IMR-90 (cell line): ENCODE results near the gene MRPL40. TPM values are rescaled to one million over a fixed set of nuclear protein-coding genes. Genes with fewer than 3 reads are reported as not detected.

Experiments
- ATAC-seq: fragments of 200-7000 bp; cut with Tn5 transposase; 2 replicates; pipeline ENCODE4 v1.9.1; 2020; ENCODE audit warnings: low read depth, mild to moderate bottlenecking, moderate library complexity
- BruUV-seq: library from RNA; stranded (reverse); fragments of 400-500 nt; replicated peaks from 2 replicates; lab custom pipeline; 2021; lab: Mats Ljungman, UMichigan
- CTCF ChIA-PET: fragments of 300-600 bp; formaldehyde crosslinking; extraction: SDS; loops from one replicate; lab custom pipeline; 2021; ENCODE audit warnings: antibody characterized with exemption; lab: Yijun Ruan, JAX
- POLR2A ChIA-PET: fragments of 300-600 bp; sonication (Branson Sonifier 250); formaldehyde crosslinking; loops from one replicate; lab custom pipeline; 2022; ENCODE audit warnings: antibody characterized with exemption; ENCODE audit not compliant: unreplicated experiment; lab: Charles Lee
- DNase-seq: peaks from one replicate; pipeline ENCODE4 v3.0.0; 2013
- H2AFZ ChIP-seq: replicated peaks from 2 replicates; pipeline ENCODE3; 2013; ENCODE audit warnings: low read length, mild to moderate bottlenecking; ENCODE audit not compliant: poor library complexity
- H2AK5ac ChIP-seq: 2 replicates; pipeline ENCODE4 v1.6.1; 2013; ENCODE audit warnings: low read depth, low read length, inconsistent platforms
- H2AK9ac ChIP-seq: replicated peaks from 2 replicates; pipeline ENCODE3; 2013; ENCODE audit warnings: mild to moderate bottlenecking, low read depth, low read length, moderate library complexity; ENCODE audit not compliant: poor library complexity
- H2BK120ac ChIP-seq: 2 replicates; pipeline ENCODE4 v1.6.1; 2013; ENCODE audit warnings: low read depth, low read length, inconsistent platforms
- H2BK15ac ChIP-seq: 3 replicates; pipeline ENCODE4 v1.6.1; 2013; ENCODE audit warnings: low read depth, low read length, inconsistent platforms
- H2BK20ac ChIP-seq: 2 replicates; pipeline ENCODE4 v1.6.1; 2013; ENCODE audit warnings: low read depth, mild to moderate bottlenecking, inconsistent platforms, low read length, moderate library complexity
- H2BK5ac ChIP-seq: 2 replicates; pipeline ENCODE4 v1.6.1; 2013; ENCODE audit warnings: mild to moderate bottlenecking, low read depth, low read length, inconsistent platforms; ENCODE audit not compliant: poor library complexity, severe bottlenecking
- H3K14ac ChIP-seq: replicated peaks from 2 replicates; pipeline ENCODE4 v1.6.1; 2013; ENCODE audit warnings: low read depth, low read length, inconsistent platforms
- H3K18ac ChIP-seq: 2 replicates; pipeline ENCODE4 v1.6.1; 2013; ENCODE audit warnings: low read depth, low read length, control low read depth
- H3K23ac ChIP-seq: 2 replicates; pipeline ENCODE4 v1.6.1; 2013; ENCODE audit warnings: low read depth, low read length, inconsistent platforms
- H3K27ac ChIP-seq: 2 replicates; pipeline ENCODE4 v1.5.1; 2013; ENCODE audit warnings: mild to moderate bottlenecking, control low read depth, low read length; ENCODE audit not compliant: insufficient read depth
- H3K27me3 ChIP-seq: 2 replicates; pipeline ENCODE4 v1.6.1; 2013; ENCODE audit warnings: low read length; ENCODE audit not compliant: control insufficient read depth, insufficient read depth
- H3K36me3 ChIP-seq: 2 replicates; pipeline ENCODE4 v1.6.1; 2013; ENCODE audit warnings: low read length, mixed read lengths; ENCODE audit not compliant: control insufficient read depth, insufficient read depth
- H3K4ac ChIP-seq: 2 replicates; pipeline ENCODE4 v1.6.1; 2013; ENCODE audit warnings: low read depth, low read length, inconsistent platforms
- H3K4me1 ChIP-seq: 2 replicates; pipeline ENCODE4 v1.6.1; 2013; ENCODE audit warnings: low read length, mixed read lengths; ENCODE audit not compliant: control insufficient read depth, insufficient read depth
- H3K4me2 ChIP-seq: 2 replicates; pipeline ENCODE4 v1.6.1; 2013; ENCODE audit warnings: low read depth, mild to moderate bottlenecking, control low read depth, low read length, moderate library complexity
- H3K4me3 ChIP-seq: 2 replicates; pipeline ENCODE4 v1.5.1; 2013; ENCODE audit warnings: low read depth, mild to moderate bottlenecking, control low read depth, low read length, moderate library complexity; ENCODE audit not compliant: insufficient read depth
- H3K56ac ChIP-seq: 2 replicates; pipeline ENCODE4 v1.6.1; 2013; ENCODE audit warnings: low read length, inconsistent platforms; ENCODE audit not compliant: insufficient read depth; ENCODE audit errors: extremely low read depth
- H3K79me1 ChIP-seq, 2 experiments: 2 replicates each; pipeline ENCODE4 v1.6.1; 2013; ENCODE audit warnings: low read length in 2 of 2, inconsistent platforms in 1 of 2, low read depth in 1 of 2
- H3K9ac ChIP-seq: 2 replicates; pipeline ENCODE4 v1.6.1; 2013; ENCODE audit warnings: low read depth, low read length, control low read depth
- H3K9me1 ChIP-seq: 2 replicates; pipeline ENCODE4 v1.6.1; 2013; ENCODE audit warnings: low read length, inconsistent platforms; ENCODE audit not compliant: insufficient read depth
- H3K9me3 ChIP-seq: 2 replicates; pipeline ENCODE4 v1.6.1; 2013; ENCODE audit warnings: low read length; ENCODE audit not compliant: control insufficient read depth, insufficient read depth
- H4K20me1 ChIP-seq: 2 replicates; pipeline ENCODE4 v1.6.1; 2013; ENCODE audit warnings: low read length, inconsistent platforms; ENCODE audit not compliant: insufficient read depth
- H4K5ac ChIP-seq: 2 replicates; pipeline ENCODE4 v1.6.1; 2013; ENCODE audit warnings: mild to moderate bottlenecking, low read depth, low read length, control low read depth
- H4K8ac ChIP-seq, 2 experiments: 2 replicates each; pipeline ENCODE4 v1.6.1; 2013; ENCODE audit warnings: low read depth in 2 of 2, low read length in 2 of 2, control low read depth in 1 of 2, inconsistent platforms in 1 of 2
- H4K91ac ChIP-seq: 2 replicates; pipeline ENCODE4 v1.6.1; 2013; ENCODE audit warnings: low read depth, low read length, inconsistent platforms; ENCODE audit not compliant: insufficient read depth
- SMC3 ChIP-seq: fragments of 150-350 bp; IDR thresholded peaks from 2 replicates; pipeline ENCODE4 v1.6.1; 2016; ENCODE audit warnings: low read depth, mild to moderate bottlenecking, antibody characterized with exemption, low read length, moderate library complexity
- WGBS, 2 experiments: methylation state at CpG; one replicate each; pipeline versions ENCODE4 v1.1.5 to v1.1.7; 2013; ENCODE audit warnings: missing lambda C conversion rate in 2 of 2; ENCODE audit not compliant: insufficient read length in 1 of 2; ENCODE audit errors: extremely low coverage in 2 of 2; 5-methylcytosine and 5-hydroxymethylcytosine counted together
- dilution Hi-C: fragments of 300-500 bp; cut with HindIII; formaldehyde crosslinking; loops from one replicate; pipeline ENCODE4 v1.14.3; 2018; ENCODE audit warnings: low sequenced_read_pairs; ENCODE audit not compliant: unreplicated experiment
- in situ Hi-C: fragments of 300-500 bp; cut with MboI; formaldehyde crosslinking; loops from 3 replicates; pipeline ENCODE4 v1.14.3; 2019; ENCODE audit warnings: low sequenced_read_pairs, inconsistent platforms, mixed read lengths
- intact Hi-C: fragments of 100-400 bp; cut with micrococcal nuclease; formaldehyde crosslinking; loops from 2 replicates; pipeline ENCODE4 v1.10.0; 2022
- polyA plus RNA-seq, 3 experiments: library from polyadenylated mRNA; depleted of rRNA; stranded (reverse); fragments of >200 nt; gene quantifications; 2 replicates each; pipeline ENCODE4 v1.2.3, GENCODE V29; 2012; ENCODE audit warnings: low replicate concordance in 1 of 3
- total RNA-seq: library from RNA; depleted of rRNA; stranded (reverse); fragments of >200 nt; gene quantifications from 2 replicates; pipeline ENCODE4 v1.2.3, GENCODE V29; 2012

MRPL40 gene
- total and polyA plus RNA-seq, 2 of the 4 experiments (the other 2 are of a cell fraction): 36.7 to 37.5 TPM

DNA sequence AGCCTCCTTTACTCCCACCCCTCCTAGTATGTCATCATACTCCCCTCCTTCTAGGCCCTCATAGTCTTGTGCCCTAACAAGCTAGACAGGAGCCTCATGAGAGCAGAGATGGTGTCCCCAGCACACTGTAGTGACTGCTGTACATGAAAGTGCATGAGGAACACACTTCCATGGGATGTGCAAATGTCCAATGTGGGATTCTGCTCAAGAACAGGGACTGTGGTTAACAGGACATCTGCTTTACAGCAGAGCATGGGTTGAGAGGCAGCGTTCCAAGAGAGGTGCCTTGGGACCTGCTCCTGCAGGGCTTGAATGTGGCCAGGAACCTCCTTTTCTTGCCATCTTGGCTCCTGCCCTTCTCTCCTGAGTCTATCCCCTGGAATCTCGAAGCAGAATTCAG is 46.1 kb upstream of the MRPL40 start:
- ATAC-seq: no peak
- Histone ChIP-seq H3K9me1 (peaks cover 4% of the 10 kb centered on the region), H3K27ac (no peak overlapping the region), H3K14ac (no peak overlapping the region), H2AK5ac (no peak overlapping the region), H4K20me1 (no peaks in the 10 kb centered on the region), H3K9me3 (no peaks in the 10 kb centered on the region), H2BK15ac (no peak overlapping the region), H3K9ac (no peak overlapping the region), H3K4me2 (no peak overlapping the region), H3K18ac (no peak overlapping the region), H4K5ac (no peak overlapping the region), H3K56ac (no peak overlapping the region), H2BK120ac (no peak overlapping the region), H2BK5ac (no peak overlapping the region), H2AK9ac (no peak overlapping the region), H3K4ac (no peak overlapping the region), H2AFZ (no peak overlapping the region), H2BK20ac (no peak overlapping the region), H3K79me1 (no peaks in the 10 kb centered on the region), H3K4me3 (no peak overlapping the region), H4K8ac (no peak overlapping the region), H4K91ac (no peak overlapping the region), H3K36me3 (peaks cover 64% of the 10 kb centered on the region), H3K23ac (no peak overlapping the region), H3K4me1 (no peaks in the 10 kb centered on the region), H3K27me3 (no peaks in the 10 kb centered on the region)
- ChIA-PET POLR2A (no interaction called here), CTCF (no interaction called here)
- in situ Hi-C loops (loop anchor here (10.0 kb wide), 1 partner anchor 59 kb away; the partner anchor contains the start of gene C22orf39), dilution Hi-C loops (no loop called here), intact Hi-C loops (no loop called here)
- TF ChIP-seq SMC3: no peak
- BruUV-seq: no TSS peak
- 92% methylated on average over 2 of the region's 2 CpGs; no CpG with 5 or more reads in 1 of the 2 experiments for WGBS, 2 experiments
- DNase-seq: no peak
